Glutamatergic neuron (in vitro differentiated cells): ENCODE data around the gene MFRP. TPM values are rescaled to one million over a fixed set of nuclear protein-coding genes. Genes with fewer than 3 reads are reported as not detected.
A peak's percentile ranks its signal among the peaks of the same experiment; 100 is the strongest.

Experiments used
- DNase-seq: peaks from one replicate; pipeline ENCODE4 v3.0.0; 2022
- H3K27ac Mint-ChIP-seq: one replicate; pipeline ENCODE4 v1.8.0; 2020; ENCODE audit warnings: mild to moderate bottlenecking, mixed read lengths, inconsistent platforms; ENCODE audit not compliant: unreplicated experiment
- H3K27me3 Mint-ChIP-seq: one replicate; pipeline ENCODE4 v1.8.0; 2020; ENCODE audit warnings: mild to moderate bottlenecking, moderate library complexity, mixed read lengths, inconsistent platforms; ENCODE audit not compliant: unreplicated experiment
- H3K36me3 Mint-ChIP-seq: one replicate; pipeline ENCODE4 v1.8.0; 2020; ENCODE audit warnings: mild to moderate bottlenecking, mixed read lengths, inconsistent platforms; ENCODE audit not compliant: unreplicated experiment
- H3K4me1 Mint-ChIP-seq: one replicate; pipeline ENCODE4 v1.8.0; 2020; ENCODE audit warnings: mild to moderate bottlenecking, low read depth, mixed read lengths, inconsistent platforms; ENCODE audit not compliant: unreplicated experiment
- H3K4me3 Mint-ChIP-seq: one replicate; pipeline ENCODE4 v1.8.0; 2020; ENCODE audit warnings: mild to moderate bottlenecking, mixed read lengths, inconsistent platforms; ENCODE audit not compliant: unreplicated experiment
- H3K9me3 Mint-ChIP-seq: one replicate; pipeline ENCODE4 v1.8.0; 2020; ENCODE audit warnings: mild to moderate bottlenecking, moderate library complexity, mixed read lengths, inconsistent platforms; ENCODE audit not compliant: unreplicated experiment
- total RNA-seq: library from RNA; stranded (reverse); fragmentation: NEBNext Ultra II Directional; extraction: Animal tissue kit (Norgen Biotek cat#: 25700); gene quantifications from one replicate; pipeline ENCODE4 v1.2.1, GENCODE V29; 2021; ENCODE audit not compliant: unreplicated experiment
- TF ChIP-seq, protein P1 (sequence below): fragments of 200-600 bp; sonication (generic); IDR thresholded peaks from one replicate; pipeline ENCODE4 v1.5.0; 2021; ENCODE audit not compliant: partially characterized antibody, unreplicated experiment

Gene MFRP
- total RNA-seq, 1 donor from 2014 or later, result not detected

DNA sequence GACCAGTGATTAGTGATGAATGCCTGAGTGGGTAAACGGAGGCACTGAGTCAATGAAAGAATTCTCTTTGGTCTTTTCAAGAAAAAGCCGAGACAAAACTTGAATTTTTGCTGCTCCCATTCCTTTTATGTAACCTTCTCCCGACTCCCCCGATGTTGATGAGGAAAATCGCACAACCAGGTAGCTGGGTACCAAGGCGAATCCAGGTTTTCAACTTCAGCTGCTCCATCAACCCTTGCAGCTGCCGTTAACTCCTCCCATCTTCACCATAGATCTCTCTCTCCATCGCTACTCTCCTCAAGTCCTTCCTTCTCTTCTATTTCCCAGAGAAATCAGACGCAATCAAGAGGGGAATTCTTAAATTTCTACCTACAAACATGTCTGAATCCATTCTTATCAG is 35.6 kb upstream of the MFRP start:
- H3K27me3 Mint-ChIP-seq, result no peaks in the 10 kb centered on the region
- no peak for DNase-seq
- no peak overlapping the region for H3K27ac Mint-ChIP-seq
- TF ChIP-seq, protein P1, sequence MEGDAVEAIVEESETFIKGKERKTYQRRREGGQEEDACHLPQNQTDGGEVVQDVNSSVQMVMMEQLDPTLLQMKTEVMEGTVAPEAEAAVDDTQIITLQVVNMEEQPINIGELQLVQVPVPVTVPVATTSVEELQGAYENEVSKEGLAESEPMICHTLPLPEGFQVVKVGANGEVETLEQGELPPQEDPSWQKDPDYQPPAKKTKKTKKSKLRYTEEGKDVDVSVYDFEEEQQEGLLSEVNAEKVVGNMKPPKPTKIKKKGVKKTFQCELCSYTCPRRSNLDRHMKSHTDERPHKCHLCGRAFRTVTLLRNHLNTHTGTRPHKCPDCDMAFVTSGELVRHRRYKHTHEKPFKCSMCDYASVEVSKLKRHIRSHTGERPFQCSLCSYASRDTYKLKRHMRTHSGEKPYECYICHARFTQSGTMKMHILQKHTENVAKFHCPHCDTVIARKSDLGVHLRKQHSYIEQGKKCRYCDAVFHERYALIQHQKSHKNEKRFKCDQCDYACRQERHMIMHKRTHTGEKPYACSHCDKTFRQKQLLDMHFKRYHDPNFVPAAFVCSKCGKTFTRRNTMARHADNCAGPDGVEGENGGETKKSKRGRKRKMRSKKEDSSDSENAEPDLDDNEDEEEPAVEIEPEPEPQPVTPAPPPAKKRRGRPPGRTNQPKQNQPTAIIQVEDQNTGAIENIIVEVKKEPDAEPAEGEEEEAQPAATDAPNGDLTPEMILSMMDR, result no peak
- H3K36me3 Mint-ChIP-seq, result no peaks in the 10 kb centered on the region
- H3K4me3 Mint-ChIP-seq, result no peak overlapping the region
- H3K9me3 Mint-ChIP-seq, result no peaks in the 10 kb centered on the region
- H3K4me1 Mint-ChIP-seq, result no peaks in the 10 kb centered on the region

DNA sequence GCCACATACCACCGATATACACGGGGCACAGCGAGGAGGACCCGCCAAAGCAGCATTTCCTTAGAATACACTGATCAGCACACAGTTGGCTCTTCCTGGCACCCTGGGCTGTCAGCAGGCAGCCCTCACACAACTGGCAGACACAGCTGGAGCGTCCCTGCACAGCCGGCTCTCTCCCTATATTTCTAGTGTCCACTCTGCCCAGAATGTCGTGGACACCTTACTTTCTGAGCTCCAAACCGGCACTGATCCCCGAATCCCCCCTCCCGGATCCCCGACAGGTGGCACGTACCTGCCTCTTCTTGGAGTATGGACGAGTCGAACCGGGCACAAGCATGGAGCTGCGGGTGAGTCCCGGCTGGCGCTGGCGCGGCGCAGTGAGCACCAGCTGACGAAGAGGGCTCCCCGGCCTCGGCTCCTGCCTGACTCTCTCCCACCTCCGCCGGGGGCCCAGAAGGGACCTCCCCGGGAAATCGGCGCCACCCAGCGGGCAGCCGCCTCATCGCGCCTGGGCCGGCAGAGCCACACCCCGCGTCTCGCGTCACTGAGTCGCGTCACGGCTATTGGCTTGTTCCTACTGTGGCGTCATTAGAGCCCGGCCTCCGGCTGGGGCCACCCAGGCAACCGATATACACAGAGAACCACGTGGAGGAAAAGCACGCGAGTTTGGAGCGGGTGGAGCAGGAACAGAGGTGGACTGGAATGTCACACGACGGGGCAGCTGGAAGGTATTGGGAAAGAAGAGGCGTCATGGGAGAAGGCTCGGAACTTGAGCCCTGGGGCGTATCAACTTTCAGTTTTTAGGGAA is 34.9 kb upstream of the MFRP start, which contains the start of gene USP2:
Gene USP2, minus strand, starts transcription at position 510 of the 808 bp plus-strand sequence. CDS start 8,210 bp downstream, outside the sequence.
- H3K4me3 Mint-ChIP-seq, result no peak within 1 kb of the TSS
- peaks cover 4% of the 10 kb centered on the region for H3K4me1 Mint-ChIP-seq
- peak within 1 kb of the TSS; percentile 8 for H3K27ac Mint-ChIP-seq
- peaks cover 2% of the 10 kb centered on the region for H3K27me3 Mint-ChIP-seq
- DNase-seq, result peak; percentile 97
- no peaks in the 10 kb centered on the region for H3K36me3 Mint-ChIP-seq
- TF ChIP-seq, protein P1, result peak; percentile 88
- no peaks in the 10 kb centered on the region for H3K9me3 Mint-ChIP-seq

DNA sequence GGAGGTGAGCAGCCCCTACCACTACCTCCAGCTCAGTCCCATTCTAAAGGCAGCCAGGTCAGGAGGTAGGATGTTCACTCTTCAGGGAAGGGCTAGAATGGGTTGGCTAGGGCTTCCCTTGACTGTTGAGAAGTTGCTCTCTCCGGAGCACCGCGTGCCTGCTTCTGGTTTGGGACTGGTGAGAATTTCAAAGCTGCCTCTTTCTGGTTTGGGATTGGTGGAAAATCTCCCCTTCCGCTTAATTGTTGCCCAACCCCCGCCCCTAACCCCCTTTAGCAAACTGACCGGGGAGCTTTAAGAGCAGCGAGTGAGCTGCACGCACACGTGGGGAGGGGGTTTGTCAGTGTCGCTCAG is 34.3 kb upstream of the MFRP start:
- DNase-seq, result no peak
- no peak overlapping the region for H3K4me3 Mint-ChIP-seq
- TF ChIP-seq, protein P1, result no peak
- no peaks in the 10 kb centered on the region for H3K36me3 Mint-ChIP-seq
- peaks cover 4% of the 10 kb centered on the region for H3K4me1 Mint-ChIP-seq
- H3K27ac Mint-ChIP-seq, result no peak overlapping the region
- H3K27me3 Mint-ChIP-seq, result peaks cover 2% of the 10 kb centered on the region
- H3K9me3 Mint-ChIP-seq, result no peaks in the 10 kb centered on the region

DNA sequence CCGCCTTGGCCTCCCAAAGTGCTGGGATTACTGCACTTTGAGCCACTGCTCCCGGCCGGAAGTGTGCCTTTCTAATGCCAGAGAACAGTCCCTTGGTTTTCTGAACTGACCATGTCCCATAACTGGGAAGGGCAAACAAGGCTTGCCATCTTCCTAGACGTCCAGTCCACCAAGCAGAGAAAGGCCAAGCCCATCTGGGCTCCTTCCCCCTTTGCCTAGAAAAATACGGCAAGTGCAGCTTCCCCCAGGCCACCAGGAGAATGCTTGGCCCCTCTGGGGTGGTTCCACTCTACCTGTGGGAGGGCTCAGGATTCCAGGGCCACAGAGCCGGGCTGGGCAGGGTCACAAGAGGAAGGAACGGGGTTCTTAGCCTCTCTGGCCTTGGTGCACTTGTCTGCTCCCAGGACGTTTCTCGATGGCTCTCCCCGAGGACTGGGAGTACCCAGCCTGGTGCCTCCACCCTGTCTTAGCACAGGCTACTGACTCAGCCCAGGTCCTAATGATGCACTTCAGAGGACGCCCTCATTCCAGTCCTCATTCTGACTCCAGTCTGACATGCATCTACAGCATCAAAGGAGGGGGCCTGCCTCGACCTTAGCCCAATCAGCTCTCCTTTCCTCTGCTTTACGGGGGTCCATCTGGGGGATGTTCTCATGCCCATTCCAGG is 33.8 kb upstream of the MFRP start:
- Mint-ChIP-seq H3K36me3 (no peaks in the 10 kb centered on the region), H3K27me3 (peaks cover 2% of the 10 kb centered on the region)
- TF ChIP-seq, protein P1, result no peak

More for the DNA sequence above, 33.8 kb upstream of the MFRP start:
- no peak overlapping the region for H3K4me3 Mint-ChIP-seq
- no peak for DNase-seq
- no peak overlapping the region for H3K27ac Mint-ChIP-seq
- H3K4me1 Mint-ChIP-seq, result peaks cover 4% of the 10 kb centered on the region
- H3K9me3 Mint-ChIP-seq, result no peaks in the 10 kb centered on the region
